ENCODE measurements around the gene ACVRL1.

ACVRL1 gene

GRCh38 chr12:51917746-51918453 lies 10.6 kb downstream of the ACVRL1 start:
- TF ChIP-seq JUND (IDR thresholded peaks at IDR 0.05; ENCODE audit: low read depth): no peak
- in situ Hi-C loops (cut with HindIII; ENCODE audit: low pct_unique_long_range_greater_than_20kb, low sequenced_read_pairs): no loop called here
- DNase-seq (ENCODE audit: low read depth in 1 of 2, low spot score in 1 of 2): no peak

- no peak for TF ChIP-seq JUND (IDR thresholded peaks at IDR 0.05; ENCODE audit: low read depth)
- in situ Hi-C loops (cut with HindIII; ENCODE audit: low pct_unique_long_range_greater_than_20kb, low sequenced_read_pairs): no loop called here
- DNase-seq (ENCODE audit: low read depth in 1 of 2, low spot score in 1 of 2): no peak
These were observed 12.7 kb downstream of the ACVRL1 start for GRCh38 chr12:51920046-51920445.

GRCh38 chr12:51921017-51921725 lies 13.9 kb downstream of the ACVRL1 start:
- in situ Hi-C loops (cut with HindIII; ENCODE audit: low pct_unique_long_range_greater_than_20kb, low sequenced_read_pairs): no loop called here
- no peak for DNase-seq (ENCODE audit: low read depth in 1 of 2, low spot score in 1 of 2)
- TF ChIP-seq JUND (IDR thresholded peaks at IDR 0.05; ENCODE audit: low read depth): no peak

GRCh38 chr12:51922146-51922545 lies 14.8 kb downstream of the ACVRL1 start:
- DNase-seq (ENCODE audit: low read depth in 1 of 2, low spot score in 1 of 2): no peak
- TF ChIP-seq JUND (IDR thresholded peaks at IDR 0.05; ENCODE audit: low read depth): no peak
- in situ Hi-C loops (cut with HindIII; ENCODE audit: low pct_unique_long_range_greater_than_20kb, low sequenced_read_pairs): no loop called here

- DNase-seq (ENCODE audit: low read depth in 1 of 2, low spot score in 1 of 2): no peak
- in situ Hi-C loops (cut with HindIII; ENCODE audit: low pct_unique_long_range_greater_than_20kb, low sequenced_read_pairs): no loop called here
- TF ChIP-seq JUND (IDR thresholded peaks at IDR 0.05; ENCODE audit: low read depth): no peak
These were observed 15.6 kb downstream of the ACVRL1 start for GRCh38 chr12:51922762-51923505.

GRCh38 chr12:51923506-51924365 lies 16.4 kb downstream of the ACVRL1 start:
- in situ Hi-C loops (cut with HindIII; ENCODE audit: low pct_unique_long_range_greater_than_20kb, low sequenced_read_pairs): no loop called here
- DNase-seq (ENCODE audit: low read depth in 1 of 2, low spot score in 1 of 2): no peak
- no peak for TF ChIP-seq JUND (IDR thresholded peaks at IDR 0.05; ENCODE audit: low read depth)

- in situ Hi-C loops (cut with HindIII; ENCODE audit: low pct_unique_long_range_greater_than_20kb, low sequenced_read_pairs): no loop called here
- DNase-seq (ENCODE audit: low read depth in 1 of 2, low spot score in 1 of 2): no peak
- no peak for TF ChIP-seq JUND (IDR thresholded peaks at IDR 0.05; ENCODE audit: low read depth)
These were observed 17.4 kb downstream of the ACVRL1 start for GRCh38 chr12:51924551-51925319.

GRCh38 chr12:51925346-51926063 lies 18.2 kb downstream of the ACVRL1 start:
- no peak for TF ChIP-seq JUND (IDR thresholded peaks at IDR 0.05; ENCODE audit: low read depth)
- no peak for DNase-seq (ENCODE audit: low read depth in 1 of 2, low spot score in 1 of 2)
- in situ Hi-C loops (cut with HindIII; ENCODE audit: low pct_unique_long_range_greater_than_20kb, low sequenced_read_pairs): no loop called here

- no peak for DNase-seq (ENCODE audit: low read depth in 1 of 2, low spot score in 1 of 2)
- TF ChIP-seq JUND (IDR thresholded peaks at IDR 0.05; ENCODE audit: low read depth): no peak
- in situ Hi-C loops (cut with HindIII; ENCODE audit: low pct_unique_long_range_greater_than_20kb, low sequenced_read_pairs): no loop called here
These were observed 18.8 kb downstream of the ACVRL1 start for GRCh38 chr12:51926064-51926632.

GRCh38 chr12:51926718-51927117 lies 19.4 kb downstream of the ACVRL1 start:
- peak in 1 of 2 experiments; percentile 72 for DNase-seq (ENCODE audit: low read depth in 1 of 2, low spot score in 1 of 2)
- in situ Hi-C loops (cut with HindIII; ENCODE audit: low pct_unique_long_range_greater_than_20kb, low sequenced_read_pairs): no loop called here
- TF ChIP-seq JUND (IDR thresholded peaks at IDR 0.05; ENCODE audit: low read depth): no peak

Data from T47D (cell line).